Daoy (cell line): ENCODE results near the gene TMEM201. TPM values are rescaled to one million over a fixed set of nuclear protein-coding genes. Genes with fewer than 3 reads are reported as not detected.

Experiments used
- DNase-seq: peaks from one replicate; pipeline ENCODE4 v3.0.0-alpha.2; 2015; ENCODE audit warnings: low read depth
- total RNA-seq: library from RNA; depleted of rRNA; stranded (reverse); fragments of >200 nt; shearing (Covaris generic); gene quantifications from 2 replicates; pipeline ENCODE4 v1.2.3, GENCODE V29; 2014; rRNA removed

The TMEM201 gene
- total RNA-seq, 1 experiment from 2014 or later: 9.0 TPM

DNA sequence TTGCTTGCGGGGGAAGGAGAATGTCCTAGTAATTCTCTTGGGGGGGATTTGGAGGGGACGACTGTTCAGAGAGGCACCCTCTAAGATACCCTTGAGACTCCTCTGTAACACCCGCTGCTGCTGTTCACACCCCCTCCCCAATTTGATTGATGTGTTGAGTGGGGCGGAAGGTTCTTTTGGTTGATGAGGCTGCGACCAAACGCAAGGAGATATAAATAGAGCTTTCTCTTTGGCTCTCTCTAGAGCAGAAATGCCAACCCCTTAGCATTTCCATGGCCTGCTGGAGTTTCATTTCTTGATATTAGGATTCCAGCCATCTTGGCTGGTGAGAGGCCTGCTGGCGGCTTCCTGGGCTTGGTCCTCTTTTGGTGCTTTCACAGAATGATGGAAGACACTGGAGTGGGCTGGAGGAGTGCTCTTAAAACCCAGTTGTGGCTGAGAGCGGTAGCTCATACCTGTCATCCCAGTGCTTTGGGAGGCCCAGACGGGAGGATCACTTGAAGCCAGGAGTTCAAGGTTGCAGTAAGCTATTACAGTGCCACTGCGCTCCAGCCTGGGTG, 64.9 kb downstream of the TMEM201 start:
- DNase-seq: no peak

- DNase-seq: no peak
Observed at GRCh38 chr1:9654051-9654833, 65.5 kb downstream of the TMEM201 start.

GRCh38 chr1:9654834-9655723, 66.4 kb downstream of the TMEM201 start:
- DNase-seq: no peak

DNA sequence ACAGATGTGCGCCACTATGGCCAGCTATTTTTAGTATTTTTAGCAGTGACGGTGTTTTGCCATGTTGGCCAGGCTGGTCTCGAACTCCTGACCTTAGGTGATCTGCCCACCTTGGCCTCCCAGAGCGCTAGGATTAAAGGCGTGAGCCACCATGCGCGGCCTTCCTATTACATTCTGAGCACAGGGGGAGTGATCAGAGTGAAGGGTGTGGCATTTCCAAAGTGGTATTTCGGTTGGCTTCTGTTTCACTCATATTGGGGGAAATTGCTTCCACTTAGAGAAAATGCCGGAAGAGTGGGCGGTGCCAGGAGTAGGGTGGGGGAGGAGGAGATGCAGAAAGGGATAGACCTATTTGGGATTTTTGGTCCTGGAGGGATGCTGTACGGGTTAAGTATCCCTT, 67.1 kb downstream of the TMEM201 start:
- no peak for DNase-seq

DNA sequence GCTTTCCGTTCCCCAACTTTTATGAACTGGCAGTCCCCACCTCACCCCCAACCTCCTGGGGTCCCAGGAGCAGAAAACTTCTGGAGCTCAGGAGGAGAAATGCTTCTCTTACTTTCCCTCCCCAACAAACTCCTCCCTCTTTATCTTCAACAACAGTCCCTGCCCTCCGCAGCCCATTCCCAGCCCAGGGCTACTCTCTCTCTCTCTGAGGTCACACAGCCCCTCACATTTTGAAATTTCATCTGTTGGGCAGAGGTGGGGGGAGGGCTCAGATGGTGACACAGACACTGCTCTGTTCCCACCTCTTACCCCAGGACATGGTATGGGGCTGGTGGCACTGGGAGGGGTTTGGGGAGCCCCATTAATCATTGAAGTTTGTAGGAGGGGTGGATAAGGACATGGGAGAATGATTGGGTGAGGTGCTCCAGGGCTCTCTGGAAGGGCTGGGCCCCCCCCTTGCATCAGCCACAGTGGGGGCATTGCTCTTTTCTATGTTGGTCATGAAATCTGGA, 68.9 kb downstream of the TMEM201 start:
- no peak for DNase-seq

GRCh38 chr1:9658199-9658598, 69.5 kb downstream of the TMEM201 start:
- DNase-seq: no peak

DNA sequence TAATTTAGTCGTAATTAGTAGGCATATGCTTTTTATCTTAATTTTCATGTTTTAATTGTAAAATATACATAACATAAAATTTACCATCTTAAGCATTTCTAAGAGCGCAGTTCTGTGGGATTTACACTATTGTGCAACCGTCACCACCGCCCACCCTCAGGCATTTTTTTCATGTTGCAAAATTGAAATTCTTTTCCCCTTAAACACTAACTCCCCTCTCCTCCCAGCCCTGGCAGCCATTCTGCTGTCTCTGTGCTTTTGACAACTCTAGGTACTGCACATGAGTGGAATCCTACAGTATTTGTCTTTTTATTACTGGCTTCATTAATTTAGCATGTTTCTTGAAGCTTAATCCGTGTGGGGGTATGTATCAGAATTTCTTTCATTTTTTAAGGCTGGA, 70.6 kb downstream of the TMEM201 start:
- peak; percentile 52 for DNase-seq

DNA sequence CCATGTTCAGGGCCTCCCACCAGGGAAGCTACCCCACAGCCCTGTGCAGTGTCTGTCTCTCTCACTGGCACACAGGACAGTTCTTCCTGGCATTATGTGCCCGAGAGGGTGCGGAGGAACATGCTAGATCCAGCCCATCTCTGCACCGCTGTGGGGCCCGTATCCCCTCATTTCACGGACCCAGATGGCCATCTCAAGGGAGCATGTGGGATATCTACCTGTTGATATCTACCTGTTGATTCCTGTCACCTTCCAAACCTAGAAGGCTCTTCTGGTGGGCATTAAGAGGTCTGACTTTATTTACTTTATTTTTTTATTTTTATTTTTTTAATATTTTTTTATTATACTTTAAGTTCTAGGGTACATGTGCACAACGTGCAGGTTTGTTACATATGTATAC, 74.5 kb downstream of the TMEM201 start:
- DNase-seq: no peak

Other genes starting within 250 kb of the TMEM201 start
- gene SLC25A33, start 49.4 kb upstream of the TMEM201 start, total RNA-seq: 12.6 and 17.4 TPM in 2 replicates
- 10.4 and 11.1 TPM in 2 replicates for gene PIK3CD, start 62.8 kb downstream of the TMEM201 start, total RNA-seq
- 37.5 and 41.7 TPM in 2 replicates for gene CLSTN1, start 235.1 kb downstream of the TMEM201 start, total RNA-seq